Spleen (tissue), 7 donors: ENCODE data around the gene PHKG1.
"Not testable (repeated sequence)": the region's sequence is repeated elsewhere in the genome, so short reads cannot be mapped to it uniquely, and the experiment has no call there.

Experiments used
- CTCF ChIP-seq, 11 experiments: fragments of 200-600 bp in 7 of 11; fragments of 450-650 bp in 4 of 11; sonication (generic) in 4 of 11; IDR thresholded peaks in 8 of 11; conservative IDR thresholded peaks in 3 of 11; 1 replicate in 7 of 11; 2 replicates in 4 of 11; pipeline versions ENCODE4 v1.4.0 to v1.8.0; 2016 to 2021; ENCODE audit warnings: antibody characterized with exemption in 11 of 11, inconsistent platforms in 4 of 11, mild to moderate bottlenecking in 1 of 11
- POLR2AphosphoS5 ChIP-seq, 3 donors: sonication (generic); formaldehyde crosslinking; IDR thresholded peaks; one replicate each; pipeline ENCODE4 v1.5.1; 2017; ENCODE audit warnings: antibody characterized with exemption in 3 of 3
- donor health status: DM: no; HTN: no; CAD: no; lungs with moderate emphysema.
- donor health status: DM: no; HTN: no; CAD: no.
- donor health status: DM: no; HTN: no; CAD: no.

DNA sequence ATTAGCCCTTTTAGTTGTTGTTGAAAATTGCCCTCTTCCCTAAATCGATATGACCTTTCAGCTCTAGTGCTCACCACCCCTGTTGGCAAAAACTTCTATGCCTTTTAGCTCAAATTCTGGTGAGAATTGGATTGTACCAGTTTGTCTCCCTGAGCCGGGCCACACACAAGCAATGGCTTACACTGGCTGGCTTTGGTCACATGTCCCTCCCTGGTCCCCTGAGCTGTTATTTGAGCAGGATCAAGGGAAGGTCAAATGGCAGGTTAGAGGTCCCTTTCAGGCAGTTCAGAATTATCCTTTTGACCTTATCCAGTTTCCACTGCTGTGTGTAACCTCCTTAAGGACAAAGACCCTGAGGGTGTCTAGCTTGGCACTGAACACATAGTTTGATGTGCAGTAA, 38.3 kb upstream of the PHKG1 start:
- not testable (repeated sequence) for TF ChIP-seq CTCF (IDR thresholded peaks at IDR 0.05 in 8 of 11, conservative IDR thresholded peaks at IDR 0.05 in 3 of 11); POLR2AphosphoS5 (IDR thresholded peaks at IDR 0.05)
